Neural progenitor cell (in vitro differentiated cells): ENCODE measurements around the gene BTRC. TPM values are rescaled to one million over a fixed set of nuclear protein-coding genes. Genes with fewer than 3 reads are reported as not detected.

ENCODE experiments used
- DNase-seq: peaks from one replicate; pipeline ENCODE4 v3.0.0-alpha.2; 2016; ENCODE audit warnings: low spot score
- H2AFZ ChIP-seq: fragments of 200-600 bp; sonication (generic); replicated peaks from 2 replicates; pipeline ENCODE4 v1.6.1; 2016; ENCODE audit warnings: antibody characterized with exemption
- H3F3A ChIP-seq: fragments of 200-600 bp; sonication (generic); 2 replicates; pipeline ENCODE4 v1.6.1; 2016; ENCODE audit warnings: antibody characterized with exemption, low read depth
- H3K27ac ChIP-seq: fragments of 200-600 bp; sonication (generic); 2 replicates; pipeline ENCODE4 v1.5.1; 2016; ENCODE audit warnings: mild to moderate bottlenecking
- H3K27me3 ChIP-seq: fragments of 200-600 bp; sonication (generic); 2 replicates; pipeline ENCODE4 v1.6.1; 2016; ENCODE audit warnings: mild to moderate bottlenecking, moderate library complexity
- H3K36me3 ChIP-seq: fragments of 200-600 bp; sonication (generic); 2 replicates; pipeline ENCODE4 v1.5.1; 2016
- H3K4me1 ChIP-seq: fragments of 200-600 bp; sonication (generic); 2 replicates; pipeline ENCODE4 v1.6.1; 2016; ENCODE audit warnings: mixed run types
- H3K4me2 ChIP-seq: fragments of 200-600 bp; sonication (generic); 2 replicates; pipeline ENCODE4 v1.6.1; 2016
- H3K4me3 ChIP-seq: fragments of 200-600 bp; sonication (generic); 2 replicates; pipeline ENCODE4 v1.5.1; 2016
- H3K79me2 ChIP-seq: fragments of 200-600 bp; sonication (generic); 2 replicates; pipeline ENCODE4 v1.6.1; 2016; ENCODE audit warnings: low read depth
- H3K9ac ChIP-seq: fragments of 200-600 bp; sonication (generic); 2 replicates; pipeline ENCODE4 v1.6.1; 2016
- H3K9me3 ChIP-seq: fragments of 200-600 bp; sonication (generic); 2 replicates; pipeline ENCODE4 v1.5.1; 2016; ENCODE audit warnings: low read depth
- H4K20me1 ChIP-seq: fragments of 200-600 bp; sonication (generic); 2 replicates; pipeline ENCODE4 v1.6.1; 2016; ENCODE audit warnings: low read depth
- H3K27ac Mint-ChIP-seq: 3 replicates; pipeline ENCODE4 v1.8.0; 2021; ENCODE audit warnings: mixed read lengths
- H3K27me3 Mint-ChIP-seq: 2 replicates; pipeline ENCODE4 v1.8.0; 2022; ENCODE audit warnings: low read depth, mild to moderate bottlenecking, inconsistent platforms, moderate library complexity, mixed read lengths; ENCODE audit not compliant: insufficient read depth
- H3K36me3 Mint-ChIP-seq: 3 replicates; pipeline ENCODE4 v1.8.0; 2021; ENCODE audit warnings: mixed read lengths
- H3K4me1 Mint-ChIP-seq: 3 replicates; pipeline ENCODE4 v1.8.0; 2021; ENCODE audit warnings: mixed read lengths
- H3K4me3 Mint-ChIP-seq: 3 replicates; pipeline ENCODE4 v1.8.0; 2021; ENCODE audit warnings: mild to moderate bottlenecking, moderate library complexity, mixed read lengths
- H3K9me3 Mint-ChIP-seq: 3 replicates; pipeline ENCODE4 v1.8.0; 2020; ENCODE audit warnings: mixed read lengths
- EZH2 ChIP-seq: fragments of 200-600 bp; sonication (generic); IDR thresholded peaks from 2 replicates; pipeline ENCODE4 v1.6.1; 2017; ENCODE audit warnings: antibody characterized with exemption, mild to moderate bottlenecking, moderate library complexity
- EZH2phosphoT487 ChIP-seq: fragments of 200-600 bp; sonication (generic); IDR thresholded peaks from 2 replicates; pipeline ENCODE4 v1.6.1; 2017; ENCODE audit warnings: antibody characterized with exemption
- total RNA-seq: library from RNA; depleted of rRNA; stranded (reverse); fragments of >200 nt; gene quantifications from 2 replicates; pipeline ENCODE4 v1.2.3, GENCODE V29; 2015; ENCODE audit warnings: low replicate concordance
- TF ChIP-seq, protein P1 (sequence below): fragments of 200-600 bp; sonication (generic); IDR thresholded peaks from 2 replicates; pipeline ENCODE4 v1.5.1; 2017; ENCODE audit warnings: antibody characterized with exemption, mild to moderate bottlenecking

Gene BTRC
- total RNA-seq, 1 donor from 2014 or later: 25.4 TPM

DNA sequence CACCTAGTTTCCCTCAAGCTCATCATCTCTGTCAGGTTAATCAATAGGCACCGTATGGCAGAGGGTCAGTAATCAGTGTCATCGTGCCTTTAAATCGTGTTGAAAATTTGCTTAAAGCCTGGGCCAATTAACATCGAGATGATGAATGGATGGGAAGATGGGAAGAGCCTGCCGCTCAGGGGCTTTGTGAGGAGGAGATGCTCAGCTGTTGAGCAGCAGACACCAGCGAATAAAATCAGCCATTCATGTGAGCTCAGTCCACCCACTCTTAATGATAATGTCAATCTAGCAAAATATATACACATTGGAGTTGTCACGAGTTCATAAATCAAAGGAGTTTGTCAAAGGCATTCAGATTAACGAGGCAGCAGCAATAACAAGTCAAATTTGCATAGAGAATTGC, 97.7 kb downstream of the BTRC start:
- TF ChIP-seq EZH2 (no peak), EZH2phosphoT487 (no peak)
- TF ChIP-seq, protein P1, sequence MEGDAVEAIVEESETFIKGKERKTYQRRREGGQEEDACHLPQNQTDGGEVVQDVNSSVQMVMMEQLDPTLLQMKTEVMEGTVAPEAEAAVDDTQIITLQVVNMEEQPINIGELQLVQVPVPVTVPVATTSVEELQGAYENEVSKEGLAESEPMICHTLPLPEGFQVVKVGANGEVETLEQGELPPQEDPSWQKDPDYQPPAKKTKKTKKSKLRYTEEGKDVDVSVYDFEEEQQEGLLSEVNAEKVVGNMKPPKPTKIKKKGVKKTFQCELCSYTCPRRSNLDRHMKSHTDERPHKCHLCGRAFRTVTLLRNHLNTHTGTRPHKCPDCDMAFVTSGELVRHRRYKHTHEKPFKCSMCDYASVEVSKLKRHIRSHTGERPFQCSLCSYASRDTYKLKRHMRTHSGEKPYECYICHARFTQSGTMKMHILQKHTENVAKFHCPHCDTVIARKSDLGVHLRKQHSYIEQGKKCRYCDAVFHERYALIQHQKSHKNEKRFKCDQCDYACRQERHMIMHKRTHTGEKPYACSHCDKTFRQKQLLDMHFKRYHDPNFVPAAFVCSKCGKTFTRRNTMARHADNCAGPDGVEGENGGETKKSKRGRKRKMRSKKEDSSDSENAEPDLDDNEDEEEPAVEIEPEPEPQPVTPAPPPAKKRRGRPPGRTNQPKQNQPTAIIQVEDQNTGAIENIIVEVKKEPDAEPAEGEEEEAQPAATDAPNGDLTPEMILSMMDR: no peak
- Histone ChIP-seq H3K4me1 (peaks cover 53% of the 10 kb centered on the region), H3K27me3 (no peaks in the 10 kb centered on the region), H3K79me2 (peaks cover 4% of the 10 kb centered on the region), H3K27ac (no peak overlapping the region), H3K4me2 (peak overlapping the region; percentile 22), H2AFZ (no peak overlapping the region), H3K4me3 (no peak overlapping the region), H3K9ac (no peak overlapping the region), H3F3A (peaks cover under 1% of the 10 kb centered on the region), H3K9me3 (no peaks in the 10 kb centered on the region), H4K20me1 (no peaks in the 10 kb centered on the region), H3K36me3 (no peaks in the 10 kb centered on the region)
- H3K9me3 Mint-ChIP-seq: no peaks in the 10 kb centered on the region
- H3K4me3 Mint-ChIP-seq: no peak overlapping the region
- H3K36me3 Mint-ChIP-seq: no peaks in the 10 kb centered on the region
- H3K4me1 Mint-ChIP-seq: peaks cover 30% of the 10 kb centered on the region
- no peak overlapping the region for H3K27ac Mint-ChIP-seq
- DNase-seq: peak; percentile 16
- peaks cover 2% of the 10 kb centered on the region for H3K27me3 Mint-ChIP-seq

DNA sequence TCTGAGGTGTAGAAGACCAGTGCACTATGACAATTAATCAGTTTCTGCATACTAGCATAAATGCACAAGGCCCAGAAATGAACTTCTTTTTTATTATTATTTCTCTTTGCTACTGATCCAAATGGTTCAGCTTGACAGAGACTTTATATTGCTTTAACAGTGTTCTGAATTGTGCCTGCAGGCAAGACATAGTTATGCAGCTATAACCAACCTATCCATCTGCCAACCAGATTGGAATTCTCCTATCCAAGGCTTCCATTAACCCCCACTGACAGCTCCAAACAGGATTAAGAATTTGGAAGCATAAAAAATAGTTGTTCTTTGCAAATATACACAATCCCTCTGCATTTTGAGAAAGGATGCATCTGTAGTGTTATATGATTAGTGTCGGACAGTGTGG, 98.2 kb downstream of the BTRC start:
- Mint-ChIP-seq H3K9me3 (no peaks in the 10 kb centered on the region), H3K27ac (no peak overlapping the region), H3K36me3 (no peaks in the 10 kb centered on the region), H3K4me3 (no peak overlapping the region), H3K27me3 (peaks cover 2% of the 10 kb centered on the region), H3K4me1 (peaks cover 25% of the 10 kb centered on the region)
- Histone ChIP-seq H3K9me3 (no peaks in the 10 kb centered on the region), H3K27me3 (no peaks in the 10 kb centered on the region), H3K4me1 (peaks cover 48% of the 10 kb centered on the region), H3K36me3 (no peaks in the 10 kb centered on the region), H3K4me3 (no peak overlapping the region), H4K20me1 (no peaks in the 10 kb centered on the region), H3K9ac (no peak overlapping the region), H3K4me2 (peak overlapping the region; percentile 22), H3K79me2 (peaks cover 2% of the 10 kb centered on the region), H3K27ac (no peak overlapping the region), H2AFZ (no peak overlapping the region), H3F3A (no peaks in the 10 kb centered on the region)
- TF ChIP-seq EZH2phosphoT487 (no peak), EZH2 (no peak)
- TF ChIP-seq, protein P1: no peak
- no peak for DNase-seq

DNA sequence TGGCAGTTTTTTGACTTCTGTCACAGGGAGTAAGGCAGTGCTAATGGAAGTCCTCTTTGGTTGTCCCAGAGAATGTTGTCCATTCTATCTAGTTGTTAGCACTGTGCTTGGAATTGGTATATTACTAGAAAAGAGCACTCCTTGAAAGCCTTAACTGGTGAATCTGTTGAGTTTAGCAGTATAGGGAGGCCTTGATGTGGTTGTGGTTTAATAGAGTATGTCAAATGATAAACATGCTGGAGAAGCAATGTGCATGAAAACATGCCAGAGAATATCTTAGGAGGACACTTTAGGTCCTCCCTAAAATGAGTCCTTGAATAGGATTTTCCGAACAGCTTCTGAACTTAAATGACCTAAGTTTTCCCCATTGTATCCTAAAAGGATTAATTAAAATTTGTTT, 98.6 kb downstream of the BTRC start:
- H3K4me3 Mint-ChIP-seq: no peak overlapping the region
- H3K4me3 ChIP-seq: no peak overlapping the region
- peaks cover 24% of the 10 kb centered on the region for H3K4me1 Mint-ChIP-seq
- H3K9me3 Mint-ChIP-seq: no peaks in the 10 kb centered on the region
- no peaks in the 10 kb centered on the region for H3F3A ChIP-seq
- no peak overlapping the region for H2AFZ ChIP-seq
- no peak overlapping the region for H3K27ac Mint-ChIP-seq
- no peak for DNase-seq
- H3K27me3 ChIP-seq: no peaks in the 10 kb centered on the region
- no peaks in the 10 kb centered on the region for H4K20me1 ChIP-seq
- H3K9me3 ChIP-seq: no peaks in the 10 kb centered on the region
- peaks cover 45% of the 10 kb centered on the region for H3K4me1 ChIP-seq
- no peak overlapping the region for H3K27ac ChIP-seq
- peaks cover 2% of the 10 kb centered on the region for H3K27me3 Mint-ChIP-seq
- H3K9ac ChIP-seq: no peak overlapping the region
- no peak for TF ChIP-seq EZH2phosphoT487
- TF ChIP-seq EZH2: no peak
- TF ChIP-seq, protein P1: no peak
- H3K79me2 ChIP-seq: no peaks in the 10 kb centered on the region
- H3K36me3 Mint-ChIP-seq: no peaks in the 10 kb centered on the region
- H3K36me3 ChIP-seq: no peaks in the 10 kb centered on the region
- peak overlapping the region; percentile 4 for H3K4me2 ChIP-seq
